ENCODE data around the gene VSIG8.

The VSIG8 gene

GRCh38 chr1:159854693-159855192, 7.7 kb downstream of the VSIG8 start:
- no peaks in the 10 kb centered on the region for H3K27me3 ChIP-seq (replicated peaks; ENCODE audit: control insufficient read depth, insufficient read depth, low read length)
- peak; percentile 92 for DNase-seq (ENCODE audit: low read depth)
- H3K36me3 ChIP-seq (ENCODE audit: control insufficient read depth, insufficient read depth, low read length, severe bottlenecking): no peaks in the 10 kb centered on the region
- peak overlapping the region; percentile 87 for H3K4me3 ChIP-seq (ENCODE audit: low read length)
- peaks cover 19% of the 10 kb centered on the region for H3K4me1 ChIP-seq (ENCODE audit: control insufficient read depth, insufficient read depth, low read length)
- H3K9me3 ChIP-seq (ENCODE audit: control insufficient read depth, low read length): no peaks in the 10 kb centered on the region
- peak overlapping the region; percentile 93 for H3K9ac ChIP-seq (ENCODE audit: low read length)

GRCh38 chr1:159854116-159854692, 8.3 kb downstream of the VSIG8 start:
- Histone ChIP-seq H3K36me3 (ENCODE audit: control insufficient read depth, insufficient read depth, low read length, severe bottlenecking) (no peaks in the 10 kb centered on the region), H3K9me3 (ENCODE audit: control insufficient read depth, low read length) (no peaks in the 10 kb centered on the region), H3K4me1 (ENCODE audit: control insufficient read depth, insufficient read depth, low read length) (peaks cover 22% of the 10 kb centered on the region), H3K9ac (ENCODE audit: low read length) (peak overlapping the region; percentile 93), H3K27me3 (replicated peaks; ENCODE audit: control insufficient read depth, insufficient read depth, low read length) (no peaks in the 10 kb centered on the region), H3K4me3 (ENCODE audit: low read length) (peak overlapping the region; percentile 87)
- DNase-seq (ENCODE audit: low read depth): peak; percentile 82

GRCh38 chr1:159853417-159854115, 8.9 kb downstream of the VSIG8 start:
- peak; percentile 60 for DNase-seq (ENCODE audit: low read depth)
- Histone ChIP-seq H3K9ac (ENCODE audit: low read length) (peak overlapping the region; percentile 93), H3K27me3 (replicated peaks; ENCODE audit: control insufficient read depth, insufficient read depth, low read length) (no peaks in the 10 kb centered on the region), H3K4me3 (ENCODE audit: low read length) (peak overlapping the region; percentile 87), H3K36me3 (ENCODE audit: control insufficient read depth, insufficient read depth, low read length, severe bottlenecking) (no peaks in the 10 kb centered on the region), H3K9me3 (ENCODE audit: control insufficient read depth, low read length) (no peaks in the 10 kb centered on the region), H3K4me1 (ENCODE audit: control insufficient read depth, insufficient read depth, low read length) (peaks cover 24% of the 10 kb centered on the region)

- no peaks in the 10 kb centered on the region for H3K9me3 ChIP-seq (ENCODE audit: control insufficient read depth, low read length)
- no peaks in the 10 kb centered on the region for H3K27me3 ChIP-seq (replicated peaks; ENCODE audit: control insufficient read depth, insufficient read depth, low read length)
- H3K9ac ChIP-seq (ENCODE audit: low read length): no peak overlapping the region
- no peak for DNase-seq (ENCODE audit: low read depth)
- H3K36me3 ChIP-seq (ENCODE audit: control insufficient read depth, insufficient read depth, low read length, severe bottlenecking): no peaks in the 10 kb centered on the region
- peaks cover 24% of the 10 kb centered on the region for H3K4me1 ChIP-seq (ENCODE audit: control insufficient read depth, insufficient read depth, low read length)
- no peak overlapping the region for H3K4me3 ChIP-seq (ENCODE audit: low read length)
Observed at GRCh38 chr1:159851407-159851806, 11.1 kb downstream of the VSIG8 start.

DNA sequence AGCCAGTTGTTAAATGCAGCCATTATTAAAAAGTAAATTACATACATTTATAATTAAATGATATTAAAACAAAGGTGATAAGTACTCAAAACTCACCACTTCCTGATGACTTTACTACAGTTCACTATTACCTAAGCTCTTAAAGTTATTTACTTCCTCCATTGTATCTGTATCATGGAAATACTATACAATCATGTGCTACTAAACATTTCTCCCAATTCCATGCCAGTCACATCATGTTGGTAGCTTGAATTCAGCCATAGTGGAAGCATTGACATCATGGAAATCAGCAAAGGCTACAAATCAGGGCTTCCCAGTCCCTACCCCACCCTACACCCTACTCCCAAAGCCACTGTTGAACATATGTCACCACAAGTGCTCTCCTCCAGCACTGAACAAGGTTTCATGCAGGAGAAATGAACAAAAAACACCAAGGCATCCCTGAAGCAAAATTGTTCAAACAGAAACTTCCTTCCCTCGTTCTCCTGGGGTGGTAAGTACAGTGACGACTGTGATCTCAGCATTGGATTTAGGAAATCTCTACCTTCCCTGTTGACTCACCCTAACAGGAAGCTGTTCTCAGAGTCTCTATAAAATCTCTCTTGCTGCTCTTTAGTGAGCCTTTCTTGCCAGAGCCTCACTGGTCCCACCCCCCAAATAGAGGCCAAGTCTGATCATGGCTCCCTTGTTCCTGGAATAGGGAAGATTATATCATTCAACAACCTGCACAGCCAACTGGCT, 12.7 kb downstream of the VSIG8 start:
- no peaks in the 10 kb centered on the region for H3K27me3 ChIP-seq (replicated peaks; ENCODE audit: control insufficient read depth, insufficient read depth, low read length)
- DNase-seq (ENCODE audit: low read depth): peak; percentile 16
- H3K4me3 ChIP-seq (ENCODE audit: low read length): no peak overlapping the region
- no peaks in the 10 kb centered on the region for H3K9me3 ChIP-seq (ENCODE audit: control insufficient read depth, low read length)
- no peaks in the 10 kb centered on the region for H3K36me3 ChIP-seq (ENCODE audit: control insufficient read depth, insufficient read depth, low read length, severe bottlenecking)
- H3K4me1 ChIP-seq (ENCODE audit: control insufficient read depth, insufficient read depth, low read length): peaks cover 18% of the 10 kb centered on the region
- no peak overlapping the region for H3K9ac ChIP-seq (ENCODE audit: low read length)

DNA sequence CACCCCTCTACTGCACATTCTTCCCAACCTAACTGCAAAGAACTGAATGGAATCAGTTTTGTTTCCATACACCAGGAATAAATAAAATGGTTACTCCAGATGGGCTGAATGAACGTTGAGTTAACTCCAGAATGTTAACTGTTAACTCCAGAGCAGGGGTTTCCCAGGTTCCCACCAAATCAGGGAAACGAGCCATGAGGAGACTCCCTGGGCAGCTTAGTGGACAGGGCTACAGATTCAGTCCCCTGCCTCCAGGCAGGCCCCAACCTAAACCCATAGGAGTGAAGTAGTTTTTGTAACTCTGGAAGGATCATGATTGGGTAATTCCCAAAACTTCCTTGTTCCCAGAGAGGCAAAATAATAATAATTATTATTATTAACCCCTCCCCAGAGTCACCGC, 14.1 kb downstream of the VSIG8 start:
- no peak for DNase-seq (ENCODE audit: low read depth)
- no peaks in the 10 kb centered on the region for H3K36me3 ChIP-seq (ENCODE audit: control insufficient read depth, insufficient read depth, low read length, severe bottlenecking)
- H3K9me3 ChIP-seq (ENCODE audit: control insufficient read depth, low read length): no peaks in the 10 kb centered on the region
- H3K27me3 ChIP-seq (replicated peaks; ENCODE audit: control insufficient read depth, insufficient read depth, low read length): no peaks in the 10 kb centered on the region
- peaks cover 10% of the 10 kb centered on the region for H3K4me1 ChIP-seq (ENCODE audit: control insufficient read depth, insufficient read depth, low read length)
- H3K9ac ChIP-seq (ENCODE audit: low read length): no peak overlapping the region
- no peak overlapping the region for H3K4me3 ChIP-seq (ENCODE audit: low read length)

- Histone ChIP-seq H3K9me3 (ENCODE audit: control insufficient read depth, low read length) (no peaks in the 10 kb centered on the region), H3K9ac (ENCODE audit: low read length) (no peak overlapping the region)
Observed at GRCh38 chr1:159847231-159847630, 15.2 kb downstream of the VSIG8 start.

DNA sequence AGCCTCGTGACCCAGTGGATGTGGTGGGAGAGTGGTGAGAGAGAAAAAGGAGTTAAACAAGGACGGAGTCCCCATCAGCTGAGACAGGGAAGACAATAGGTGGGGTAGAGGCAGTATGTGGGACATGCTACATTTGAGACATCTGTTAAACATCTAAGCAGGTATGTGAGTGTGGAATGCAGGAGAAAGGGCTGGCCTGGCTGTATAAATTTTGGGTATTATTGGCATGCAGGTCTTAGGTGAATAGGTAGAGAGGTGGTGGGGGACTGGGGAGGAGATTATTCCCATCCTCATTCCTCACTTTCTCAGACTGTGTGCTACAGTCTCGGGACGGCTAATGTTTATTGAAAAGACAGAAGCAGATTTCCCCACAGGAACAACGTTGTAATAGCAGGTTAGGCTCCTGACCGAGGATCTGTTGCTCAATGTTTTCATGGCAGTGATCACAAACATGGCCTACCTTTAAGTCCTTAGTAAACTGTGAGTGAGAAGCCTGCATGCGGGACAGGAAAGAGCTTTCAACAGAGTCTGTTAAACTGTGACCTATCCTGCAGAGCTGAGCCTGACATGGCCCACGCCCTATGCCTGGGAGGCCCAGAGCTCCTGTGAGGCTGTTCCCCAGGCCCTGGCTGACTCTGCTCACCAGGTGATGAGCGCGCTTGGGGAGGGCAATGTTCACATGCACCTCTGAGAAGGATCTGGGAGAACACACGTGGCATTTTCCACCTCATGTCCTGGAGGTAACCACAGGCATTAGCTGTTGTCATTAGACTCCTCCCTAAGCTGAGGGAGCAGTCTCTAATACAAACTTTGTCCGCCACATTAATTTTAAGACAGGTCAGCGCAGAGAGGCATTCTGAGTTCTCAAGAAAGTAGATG, 16.5 kb downstream of the VSIG8 start:
- Histone ChIP-seq H3K36me3 (ENCODE audit: control insufficient read depth, insufficient read depth, low read length, severe bottlenecking) (no peaks in the 10 kb centered on the region), H3K4me3 (ENCODE audit: low read length) (no peak overlapping the region), H3K9me3 (ENCODE audit: control insufficient read depth, low read length) (no peaks in the 10 kb centered on the region), H3K27me3 (replicated peaks; ENCODE audit: control insufficient read depth, insufficient read depth, low read length) (no peaks in the 10 kb centered on the region), H3K9ac (ENCODE audit: low read length) (no peak overlapping the region), H3K4me1 (ENCODE audit: control insufficient read depth, insufficient read depth, low read length) (peaks cover 5% of the 10 kb centered on the region)
- DNase-seq (ENCODE audit: low read depth): no peak

More at GRCh38 chr1:159847231-159847630, 15.2 kb downstream of the VSIG8 start:
- Histone ChIP-seq H3K4me1 (ENCODE audit: control insufficient read depth, insufficient read depth, low read length) (peaks cover 5% of the 10 kb centered on the region), H3K27me3 (replicated peaks; ENCODE audit: control insufficient read depth, insufficient read depth, low read length) (no peaks in the 10 kb centered on the region), H3K4me3 (ENCODE audit: low read length) (no peak overlapping the region), H3K36me3 (ENCODE audit: control insufficient read depth, insufficient read depth, low read length, severe bottlenecking) (no peaks in the 10 kb centered on the region)
- DNase-seq (ENCODE audit: low read depth): no peak

- no peaks in the 10 kb centered on the region for H3K4me1 ChIP-seq (ENCODE audit: control insufficient read depth, insufficient read depth, low read length)
- no peaks in the 10 kb centered on the region for H3K27me3 ChIP-seq (replicated peaks; ENCODE audit: control insufficient read depth, insufficient read depth, low read length)
- H3K9me3 ChIP-seq (ENCODE audit: control insufficient read depth, low read length): no peaks in the 10 kb centered on the region
- H3K4me3 ChIP-seq (ENCODE audit: low read length): no peak overlapping the region
- no peak overlapping the region for H3K9ac ChIP-seq (ENCODE audit: low read length)
- no peaks in the 10 kb centered on the region for H3K36me3 ChIP-seq (ENCODE audit: control insufficient read depth, insufficient read depth, low read length, severe bottlenecking)
- DNase-seq (ENCODE audit: low read depth): no peak
Observed at GRCh38 chr1:159843459-159843858, 19.0 kb downstream of the VSIG8 start.

- DNase-seq (ENCODE audit: low read depth): no peak
- no peaks in the 10 kb centered on the region for H3K9me3 ChIP-seq (ENCODE audit: control insufficient read depth, low read length)
- no peaks in the 10 kb centered on the region for H3K4me1 ChIP-seq (ENCODE audit: control insufficient read depth, insufficient read depth, low read length)
- H3K36me3 ChIP-seq (ENCODE audit: control insufficient read depth, insufficient read depth, low read length, severe bottlenecking): no peaks in the 10 kb centered on the region
- no peak overlapping the region for H3K9ac ChIP-seq (ENCODE audit: low read length)
- H3K4me3 ChIP-seq (ENCODE audit: low read length): no peak overlapping the region
- no peaks in the 10 kb centered on the region for H3K27me3 ChIP-seq (replicated peaks; ENCODE audit: control insufficient read depth, insufficient read depth, low read length)
Observed at GRCh38 chr1:159841749-159842148, 20.7 kb downstream of the VSIG8 start.
